ENCODE data around the gene B3GAT1.

DNA sequence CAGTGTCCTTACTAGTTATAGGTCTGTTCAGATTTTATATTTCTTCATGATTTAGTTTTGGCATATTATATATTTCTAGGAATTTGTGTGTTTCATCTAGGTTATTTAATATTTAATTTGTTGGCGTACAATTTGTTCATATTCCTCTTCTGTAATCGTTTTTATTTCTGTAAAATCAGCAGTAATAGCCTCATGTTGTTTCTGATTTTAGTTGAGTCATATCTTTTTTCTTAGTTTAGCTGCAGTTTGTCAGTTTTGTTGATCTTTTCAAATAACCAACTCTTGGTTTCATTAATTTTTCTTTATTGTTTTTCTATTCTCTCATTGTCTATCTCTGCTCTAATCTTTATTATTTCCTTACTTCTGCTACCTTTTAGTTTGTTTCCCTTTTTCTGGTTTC, 59.9 kb downstream of the B3GAT1 start:
- TF ChIP-seq, protein P1, sequence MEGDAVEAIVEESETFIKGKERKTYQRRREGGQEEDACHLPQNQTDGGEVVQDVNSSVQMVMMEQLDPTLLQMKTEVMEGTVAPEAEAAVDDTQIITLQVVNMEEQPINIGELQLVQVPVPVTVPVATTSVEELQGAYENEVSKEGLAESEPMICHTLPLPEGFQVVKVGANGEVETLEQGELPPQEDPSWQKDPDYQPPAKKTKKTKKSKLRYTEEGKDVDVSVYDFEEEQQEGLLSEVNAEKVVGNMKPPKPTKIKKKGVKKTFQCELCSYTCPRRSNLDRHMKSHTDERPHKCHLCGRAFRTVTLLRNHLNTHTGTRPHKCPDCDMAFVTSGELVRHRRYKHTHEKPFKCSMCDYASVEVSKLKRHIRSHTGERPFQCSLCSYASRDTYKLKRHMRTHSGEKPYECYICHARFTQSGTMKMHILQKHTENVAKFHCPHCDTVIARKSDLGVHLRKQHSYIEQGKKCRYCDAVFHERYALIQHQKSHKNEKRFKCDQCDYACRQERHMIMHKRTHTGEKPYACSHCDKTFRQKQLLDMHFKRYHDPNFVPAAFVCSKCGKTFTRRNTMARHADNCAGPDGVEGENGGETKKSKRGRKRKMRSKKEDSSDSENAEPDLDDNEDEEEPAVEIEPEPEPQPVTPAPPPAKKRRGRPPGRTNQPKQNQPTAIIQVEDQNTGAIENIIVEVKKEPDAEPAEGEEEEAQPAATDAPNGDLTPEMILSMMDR (IDR thresholded peaks at IDR 0.05): no peak
- TF ChIP-seq POLR2AphosphoS5 (IDR thresholded peaks at IDR 0.05; ENCODE audit: low read depth, low read length): no peak
- no peak for TF ChIP-seq SIN3A (IDR thresholded peaks at IDR 0.05; ENCODE audit: borderline replicate concordance, insufficient read depth, low read depth, low read length)
- no peak for TF ChIP-seq REST (IDR thresholded peaks at IDR 0.05; ENCODE audit: insufficient read depth in 1 of 2, low read depth in 2 of 2, low read length in 1 of 2)
- TF ChIP-seq TCF7L2 (IDR thresholded peaks at IDR 0.05; ENCODE audit: low read depth, low read length): no peak
